ENCODE results near the gene MIOX.

DNA sequence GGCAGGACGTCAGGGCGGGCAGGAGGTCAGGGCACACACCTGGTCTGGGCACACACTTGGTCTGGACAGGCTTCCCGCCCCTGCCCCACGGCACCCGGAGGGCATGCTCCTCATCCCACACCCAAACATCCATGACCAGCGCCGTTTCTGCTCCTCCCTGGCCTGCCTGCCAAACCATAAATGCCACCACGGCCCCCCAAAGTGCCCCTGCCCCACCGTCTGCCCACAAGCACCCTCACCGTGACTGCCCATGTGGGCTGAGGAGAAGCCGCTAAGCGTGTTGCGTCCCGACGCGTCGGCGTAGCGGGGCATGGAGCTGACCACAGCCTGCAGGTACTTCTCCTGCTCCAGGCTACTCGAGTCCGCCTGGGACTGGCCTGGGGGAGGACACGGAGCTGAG is 27.6 kb upstream of the MIOX start:
- TF ChIP-seq EZH2 (IDR thresholded peaks at IDR 0.05; ENCODE audit: borderline replicate concordance, low read depth, low read length, poor library complexity, severe bottlenecking): no peak
- TF ChIP-seq, protein P1, sequence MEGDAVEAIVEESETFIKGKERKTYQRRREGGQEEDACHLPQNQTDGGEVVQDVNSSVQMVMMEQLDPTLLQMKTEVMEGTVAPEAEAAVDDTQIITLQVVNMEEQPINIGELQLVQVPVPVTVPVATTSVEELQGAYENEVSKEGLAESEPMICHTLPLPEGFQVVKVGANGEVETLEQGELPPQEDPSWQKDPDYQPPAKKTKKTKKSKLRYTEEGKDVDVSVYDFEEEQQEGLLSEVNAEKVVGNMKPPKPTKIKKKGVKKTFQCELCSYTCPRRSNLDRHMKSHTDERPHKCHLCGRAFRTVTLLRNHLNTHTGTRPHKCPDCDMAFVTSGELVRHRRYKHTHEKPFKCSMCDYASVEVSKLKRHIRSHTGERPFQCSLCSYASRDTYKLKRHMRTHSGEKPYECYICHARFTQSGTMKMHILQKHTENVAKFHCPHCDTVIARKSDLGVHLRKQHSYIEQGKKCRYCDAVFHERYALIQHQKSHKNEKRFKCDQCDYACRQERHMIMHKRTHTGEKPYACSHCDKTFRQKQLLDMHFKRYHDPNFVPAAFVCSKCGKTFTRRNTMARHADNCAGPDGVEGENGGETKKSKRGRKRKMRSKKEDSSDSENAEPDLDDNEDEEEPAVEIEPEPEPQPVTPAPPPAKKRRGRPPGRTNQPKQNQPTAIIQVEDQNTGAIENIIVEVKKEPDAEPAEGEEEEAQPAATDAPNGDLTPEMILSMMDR (conservative IDR thresholded peaks at IDR 0.05; ENCODE audit: low read depth, low read length): no peak
